Adrenal gland (tissue), 12 donors: ENCODE results near the gene MKI67. TPM values are rescaled to one million over a fixed set of nuclear protein-coding genes. Genes with fewer than 3 reads are reported as not detected.

Experiments
- DNase-seq, 7 donors: peaks; one replicate each; pipeline ENCODE4 v3.0.0-alpha.2; 2019 to 2020
- H3K27ac ChIP-seq, 5 donors: fragments of 200-600 bp; sonication (generic) in 4 of 5; 1 replicate in 3 of 5; 2 replicates in 2 of 5; pipeline versions ENCODE4 v1.5.1 to v1.8.0; 2016 to 2020; ENCODE audit warnings: mild to moderate bottlenecking in 1 of 5
- H3K27me3 ChIP-seq: fragments of 200-600 bp; 2 replicates; pipeline ENCODE4 v1.8.0; 2021
- H3K36me3 ChIP-seq, 2 donors: fragments of 200-600 bp; replicated peaks in 1 of 2; 1 replicate in 1 of 2; 2 replicates in 1 of 2; pipeline versions ENCODE4 v1.5.1 to v1.8.0; 2018 to 2022
- H3K4me1 ChIP-seq, 2 donors: fragments of 200-600 bp; replicated peaks in 1 of 2; 1 replicate in 1 of 2; 2 replicates in 1 of 2; pipeline versions ENCODE4 v1.5.1 to v1.8.0; 2018 to 2021
- H3K4me3 ChIP-seq, 4 donors: fragments of 200-600 bp; sonication (generic) in 3 of 4; one replicate each; pipeline ENCODE4 v1.5.1; 2016 to 2018
- H3K9me3 ChIP-seq, 3 donors: fragments of 200-600 bp; sonication (generic) in 1 of 3; replicated peaks in 1 of 3; 1 replicate in 2 of 3; 2 replicates in 1 of 3; pipeline versions ENCODE4 v1.5.1 to v1.8.0; 2016 to 2021
- CTCF ChIP-seq, 6 experiments: fragments of 450-650 bp in 4 of 6; fragments of 200-600 bp in 2 of 6; sonication (generic) in 1 of 6; IDR thresholded peaks; 1 replicate in 5 of 6; 2 replicates in 1 of 6; pipeline versions ENCODE4 v1.5.1 to v1.8.0; 2016 to 2021; ENCODE audit warnings: antibody characterized with exemption in 6 of 6, mild to moderate bottlenecking in 2 of 6, moderate library complexity in 1 of 6
- POLR2A ChIP-seq, 2 donors: fragments of 450-650 bp; IDR thresholded peaks; one replicate each; pipeline ENCODE4 v1.6.1; 2017; ENCODE audit warnings: antibody characterized with exemption in 2 of 2, mild to moderate bottlenecking in 2 of 2, moderate library complexity in 1 of 2
- WGBS, 4 donors: extraction: QIAGEN DNeasy Blood & Tissue Kit in 2 of 4; methylation state at CpG; one replicate each; pipeline versions ENCODE4 v1.1.5 to v1.1.7; 2013 to 2017; 5-methylcytosine and 5-hydroxymethylcytosine counted together
- intact Hi-C, 2 donors: fragments of 100-400 bp; cut with DNase I; formaldehyde crosslinking; loops; one replicate each; pipeline versions ENCODE4 v1.14.1 to v1.15.0; 2022 to 2023
- polyA plus RNA-seq, 3 donors: library from polyadenylated mRNA; stranded (reverse); fragments of 200-250 nt in 2 of 3; fragments of 350-450 nt in 1 of 3; fragmentation: Illumina TruSeq in 1 of 3; extraction: RNeasy Lipid Tissue Mini Kit (QIAGEN cat#74804) in 1 of 3; gene quantifications; one replicate each; pipeline ENCODE4 v1.2.3, GENCODE V29; 2013 to 2014
- total RNA-seq, 9 donors: library from RNA; depleted of rRNA in 4 of 9; stranded (reverse); fragments of >200 nt in 4 of 9; fragments of 120-200 nt in 1 of 9; fragmentation: NEBNext Ultra II Directional in 1 of 9; extraction: Animal tissue kit (Norgen Biotek cat#: 25700) in 1 of 9; gene quantifications; one replicate each; pipeline versions ENCODE4 v1.1.0 to v1.2.4, GENCODE V29; 2013 to 2023
- donor health status: healthy with polysubstance abuse.
- donor health status: Bipolar disorder and iron deficiency.
- donor health status: DM: yes; HTN: yes; CAD: no.
- donor health status: DM: no; HTN: no; CAD: no.
- donor health status: DM: no; HTN: no; CAD: no.
- donor health status: DM: yes; HTN: yes; CAD: no.

MKI67 gene
- total and polyA plus RNA-seq, 12 donors, result 0.30 to 16.8 (median 3.0) TPM

GRCh38 chr10:128091636-128092210, 34.5 kb downstream of the MKI67 start:
- intact Hi-C loops, result no loop called here
- Histone ChIP-seq H3K4me1 (no peaks in the 10 kb centered on the region), H3K36me3 (no peaks in the 10 kb centered on the region), H3K27me3 (no peaks in the 10 kb centered on the region), H3K4me3 (no peak overlapping the region), H3K9me3 (no peaks in the 10 kb centered on the region), H3K27ac (no peak overlapping the region)
- 71 to 79% (median 75%) methylated on average over 16 to 17 of the region's 17 CpGs for WGBS, 4 donors
- DNase-seq, result no peak
- no peak for TF ChIP-seq CTCF (IDR thresholded peaks at IDR 0.05)
- no peak for TF ChIP-seq POLR2A (IDR thresholded peaks at IDR 0.05)

GRCh38 chr10:128087884-128088709, 38.1 kb downstream of the MKI67 start:
- intact Hi-C loops, result no loop called here
- TF ChIP-seq POLR2A (IDR thresholded peaks at IDR 0.05) (no peak), CTCF (IDR thresholded peaks at IDR 0.05) (no peak)
- no peaks in the 10 kb centered on the region for H3K9me3 ChIP-seq

GRCh38 chr10:128087146-128087883, 38.9 kb downstream of the MKI67 start:
- intact Hi-C loops, result no loop called here

More at GRCh38 chr10:128087884-128088709, 38.1 kb downstream of the MKI67 start:
- WGBS, 4 donors, result 50 to 58% (median 56%) methylated on average over 10 to 12 of the region's 12 CpGs
- Histone ChIP-seq H3K4me1 (no peaks in the 10 kb centered on the region), H3K27me3 (no peaks in the 10 kb centered on the region), H3K27ac (no peak overlapping the region), H3K36me3 (peaks cover 0 to 6% of the 10 kb centered on the region in 2 donors), H3K4me3 (no peak overlapping the region)
- DNase-seq, result no peak

More at GRCh38 chr10:128087146-128087883, 38.9 kb downstream of the MKI67 start:
- 66 to 81% (median 76%) methylated on average over 7 of the region's 7 CpGs for WGBS, 4 donors
- Histone ChIP-seq H3K36me3 (peaks cover 0 to 6% of the 10 kb centered on the region in 2 donors), H3K4me1 (no peaks in the 10 kb centered on the region), H3K4me3 (no peak overlapping the region), H3K9me3 (no peaks in the 10 kb centered on the region), H3K27ac (no peak overlapping the region), H3K27me3 (no peaks in the 10 kb centered on the region)
- DNase-seq, result no peak
- TF ChIP-seq CTCF (IDR thresholded peaks at IDR 0.05) (no peak), POLR2A (IDR thresholded peaks at IDR 0.05) (no peak)
